ACC112 (cell line): ENCODE measurements around the gene BFSP1.
A peak's percentile ranks its signal among the peaks of the same experiment; 100 is the strongest.

Source experiments
- H2AFZ ChIP-seq: fragments of 200-600 bp; sonication (generic); one replicate; pipeline ENCODE4 v1.6.0; 2017; ENCODE audit warnings: antibody characterized with exemption, low read length; ENCODE audit not compliant: unreplicated experiment
- H3K27ac ChIP-seq: fragments of 200-600 bp; sonication (generic); 2 replicates; pipeline ENCODE4 v1.5.1; 2014; ENCODE audit warnings: low read depth, mild to moderate bottlenecking, antibody characterized with exemption, low read length, moderate library complexity
- H3K27me3 ChIP-seq: fragments of 200-600 bp; sonication (generic); 2 replicates; pipeline ENCODE4 v1.6.1; 2014; ENCODE audit warnings: mild to moderate bottlenecking, antibody characterized with exemption, low read length, moderate library complexity, mixed read lengths; ENCODE audit not compliant: insufficient read depth
- H3K36me3 ChIP-seq: fragments of 200-600 bp; sonication (generic); 2 replicates; pipeline ENCODE4 v1.6.1; 2016; ENCODE audit warnings: mild to moderate bottlenecking, antibody characterized with exemption, low read length, moderate library complexity, mixed read lengths; ENCODE audit not compliant: insufficient read depth
- H3K4me1 ChIP-seq: fragments of 200-600 bp; sonication (generic); one replicate; pipeline ENCODE4 v1.6.1; 2016; ENCODE audit warnings: low read length, mixed read lengths; ENCODE audit not compliant: insufficient read depth, unreplicated experiment, control insufficient read depth
- H3K4me3 ChIP-seq: fragments of 200-600 bp; sonication (generic); 2 replicates; pipeline ENCODE4 v1.5.1; 2014; ENCODE audit warnings: mild to moderate bottlenecking, low read depth, low read length
- H3K79me2 ChIP-seq: fragments of 200-600 bp; sonication (generic); one replicate; pipeline ENCODE4 v1.6.0; 2016; ENCODE audit warnings: low read length; ENCODE audit not compliant: control insufficient read depth, unreplicated experiment, insufficient read depth

Gene BFSP1

GRCh38 chr20:17556837-17557674, 25.9 kb upstream of the BFSP1 start:
- Histone ChIP-seq H2AFZ (peak overlapping the region; percentile 3), H3K4me3 (peak overlapping the region; percentile 74; the same call in 1 of the 2 replicates), H3K27me3 (no peaks in the 10 kb centered on the region), H3K27ac (peak overlapping the region; percentile 99), H3K79me2 (no peaks in the 10 kb centered on the region), H3K36me3 (no peaks in the 10 kb centered on the region), H3K4me1 (peaks cover 34% of the 10 kb centered on the region)

DNA sequence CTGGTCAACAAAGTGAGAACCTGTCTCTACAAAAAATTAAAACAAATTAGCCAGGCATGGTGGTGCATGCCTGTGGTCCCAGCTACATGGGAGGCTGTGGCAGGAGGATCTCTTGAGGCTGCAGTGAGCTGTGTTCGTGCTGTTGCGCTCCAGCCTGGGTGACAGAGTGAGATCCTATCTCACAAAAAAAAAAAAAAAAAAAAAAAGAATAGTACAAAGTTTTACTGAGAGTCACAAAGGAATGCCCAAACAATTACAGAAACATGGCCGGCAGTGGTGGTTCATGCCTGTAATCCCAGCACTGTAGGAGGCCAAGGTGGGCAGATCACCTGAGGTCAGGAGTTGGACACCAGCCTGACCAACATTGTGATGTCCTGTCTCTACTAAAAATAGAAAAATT, 23.9 kb upstream of the BFSP1 start:
- Histone ChIP-seq H3K4me3 (no peak overlapping the region), H2AFZ (no peak overlapping the region), H3K27me3 (no peaks in the 10 kb centered on the region), H3K4me1 (peaks cover 28% of the 10 kb centered on the region), H3K27ac (no peak overlapping the region), H3K36me3 (no peaks in the 10 kb centered on the region), H3K79me2 (no peaks in the 10 kb centered on the region)

DNA sequence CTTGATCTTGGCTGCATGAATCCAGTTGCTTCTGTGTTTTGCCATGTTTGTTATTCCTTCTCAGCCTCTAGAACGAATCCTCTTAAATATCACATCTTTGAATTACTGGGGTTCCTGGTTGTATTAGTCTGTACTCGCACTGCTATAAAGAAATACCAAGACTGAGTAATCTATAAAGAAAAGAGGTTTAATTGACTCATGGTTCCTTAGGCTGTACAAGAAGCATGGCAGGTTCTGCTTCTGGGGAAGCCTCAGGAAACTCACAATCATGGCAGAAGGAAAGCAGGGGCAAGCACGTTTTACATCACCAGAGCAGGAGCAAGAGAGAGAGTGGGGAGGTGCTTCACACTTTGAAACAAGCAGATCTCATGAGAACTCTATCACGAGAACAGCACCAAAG, 18.0 kb upstream of the BFSP1 start:
- Histone ChIP-seq H2AFZ (no peak overlapping the region), H3K27ac (no peak overlapping the region), H3K4me1 (peaks cover 5% of the 10 kb centered on the region), H3K36me3 (no peaks in the 10 kb centered on the region), H3K4me3 (no peak overlapping the region), H3K79me2 (no peaks in the 10 kb centered on the region), H3K27me3 (no peaks in the 10 kb centered on the region)

- peaks cover 25% of the 10 kb centered on the region for H3K4me1 ChIP-seq
- no peak overlapping the region for H3K4me3 ChIP-seq
- no peaks in the 10 kb centered on the region for H3K79me2 ChIP-seq
- no peaks in the 10 kb centered on the region for H3K36me3 ChIP-seq
- H3K27ac ChIP-seq: no peak overlapping the region
- H3K27me3 ChIP-seq: no peaks in the 10 kb centered on the region
- H2AFZ ChIP-seq: no peak overlapping the region
Measured at GRCh38 chr20:17545127-17545526, 13.9 kb upstream of the BFSP1 start.

DNA sequence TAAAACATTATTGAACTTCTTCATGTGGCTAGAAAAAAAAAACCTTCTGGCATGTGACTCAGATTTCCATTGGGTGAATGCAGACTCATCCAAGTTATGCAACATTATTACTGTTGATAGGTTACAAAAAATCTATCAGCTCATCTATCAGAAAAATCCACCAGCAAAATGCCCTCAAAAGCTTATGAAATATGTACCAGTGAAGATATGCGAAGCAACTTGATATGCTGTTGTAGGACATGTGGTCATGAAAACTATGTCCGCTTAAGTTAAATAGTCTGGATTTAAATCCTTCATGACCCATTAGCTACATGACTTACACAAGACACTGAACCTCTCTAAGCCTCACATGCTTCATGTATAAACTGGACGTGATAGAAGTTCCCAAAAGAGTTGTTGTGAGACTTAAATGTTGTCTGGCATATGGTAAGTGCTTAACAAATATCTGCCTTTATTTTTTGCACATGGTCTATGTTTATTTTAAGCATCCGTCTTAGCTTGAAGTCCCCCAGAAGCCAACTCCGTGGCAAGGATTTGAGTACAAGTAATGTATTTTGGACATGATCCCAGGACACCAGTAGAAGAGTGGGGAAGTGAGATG, 12.5 kb upstream of the BFSP1 start:
- H3K4me3 ChIP-seq: peak overlapping the region; percentile 64
- H3K27ac ChIP-seq: peak overlapping the region; percentile 98

DNA sequence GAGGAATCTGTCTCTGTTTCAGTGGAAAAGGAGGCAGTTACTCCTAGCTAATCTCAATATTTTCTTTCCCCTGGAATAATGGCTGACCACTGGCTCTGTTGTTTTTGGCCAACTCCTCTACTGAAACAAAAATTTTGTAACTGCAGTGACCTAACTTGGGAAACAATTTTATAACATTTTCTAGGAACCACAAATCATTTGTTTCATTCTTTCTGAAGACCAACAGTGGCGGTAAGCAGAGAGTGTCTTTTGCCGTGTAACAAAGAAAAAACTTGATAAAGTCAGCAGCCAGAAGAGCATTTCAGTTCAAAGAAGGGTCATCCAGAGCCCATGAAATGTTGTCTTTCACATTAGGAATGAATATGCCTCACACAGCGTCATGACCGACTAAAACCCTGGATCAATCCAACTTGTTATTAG, 11.8 kb upstream of the BFSP1 start:
- peaks cover 25% of the 10 kb centered on the region for H3K4me1 ChIP-seq
- no peaks in the 10 kb centered on the region for H3K27me3 ChIP-seq
- no peaks in the 10 kb centered on the region for H3K36me3 ChIP-seq
- peak overlapping the region; percentile 64 for H3K4me3 ChIP-seq
- no peaks in the 10 kb centered on the region for H3K79me2 ChIP-seq
- H3K27ac ChIP-seq: peak overlapping the region; percentile 98
- peak overlapping the region; percentile 28 for H2AFZ ChIP-seq

More for the DNA sequence above, 12.5 kb upstream of the BFSP1 start:
- H2AFZ ChIP-seq: peak overlapping the region; percentile 28
- peaks cover 25% of the 10 kb centered on the region for H3K4me1 ChIP-seq
- H3K27me3 ChIP-seq: no peaks in the 10 kb centered on the region
- no peaks in the 10 kb centered on the region for H3K36me3 ChIP-seq
- H3K79me2 ChIP-seq: no peaks in the 10 kb centered on the region

GRCh38 chr20:17542481-17542880, 11.3 kb upstream of the BFSP1 start:
- H2AFZ ChIP-seq: no peak overlapping the region
- no peaks in the 10 kb centered on the region for H3K27me3 ChIP-seq
- H3K36me3 ChIP-seq: no peaks in the 10 kb centered on the region
- no peaks in the 10 kb centered on the region for H3K79me2 ChIP-seq
- H3K4me1 ChIP-seq: peaks cover 25% of the 10 kb centered on the region
- peak overlapping the region; percentile 98 for H3K27ac ChIP-seq
- peak overlapping the region; percentile 64; the same call in 1 of the 2 replicates for H3K4me3 ChIP-seq

DNA sequence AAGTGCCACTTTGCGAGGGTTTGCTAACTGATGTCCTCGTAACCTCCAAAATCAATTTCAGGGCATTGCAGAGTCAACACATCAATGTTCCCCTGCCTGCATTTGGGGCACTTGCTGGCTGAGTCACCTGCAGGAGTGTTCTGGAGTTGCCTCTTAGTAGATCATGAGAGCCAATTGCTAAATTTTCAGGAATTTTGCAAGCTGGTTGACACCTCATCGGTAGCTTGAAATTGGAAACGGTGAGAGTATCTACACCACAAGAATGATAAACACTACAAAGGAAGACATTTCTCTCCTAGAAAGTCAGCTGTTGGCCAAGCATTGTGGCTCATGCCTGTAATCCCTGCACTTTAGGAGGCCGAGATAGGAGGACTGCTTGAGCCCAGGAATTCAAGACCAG, 10.8 kb upstream of the BFSP1 start:
- Histone ChIP-seq H3K36me3 (no peaks in the 10 kb centered on the region), H3K4me1 (peaks cover 25% of the 10 kb centered on the region), H3K27me3 (no peaks in the 10 kb centered on the region), H3K27ac (peak overlapping the region; percentile 98), H3K79me2 (no peaks in the 10 kb centered on the region), H3K4me3 (no peak overlapping the region), H2AFZ (no peak overlapping the region)

GRCh38 chr20:17541596-17541995, 10.4 kb upstream of the BFSP1 start:
- Histone ChIP-seq H3K27ac (no peak overlapping the region; the same call in 1 of the 2 replicates), H3K4me3 (no peak overlapping the region), H3K4me1 (peaks cover 25% of the 10 kb centered on the region), H3K79me2 (no peaks in the 10 kb centered on the region), H2AFZ (no peak overlapping the region), H3K36me3 (no peaks in the 10 kb centered on the region), H3K27me3 (no peaks in the 10 kb centered on the region)

DNA sequence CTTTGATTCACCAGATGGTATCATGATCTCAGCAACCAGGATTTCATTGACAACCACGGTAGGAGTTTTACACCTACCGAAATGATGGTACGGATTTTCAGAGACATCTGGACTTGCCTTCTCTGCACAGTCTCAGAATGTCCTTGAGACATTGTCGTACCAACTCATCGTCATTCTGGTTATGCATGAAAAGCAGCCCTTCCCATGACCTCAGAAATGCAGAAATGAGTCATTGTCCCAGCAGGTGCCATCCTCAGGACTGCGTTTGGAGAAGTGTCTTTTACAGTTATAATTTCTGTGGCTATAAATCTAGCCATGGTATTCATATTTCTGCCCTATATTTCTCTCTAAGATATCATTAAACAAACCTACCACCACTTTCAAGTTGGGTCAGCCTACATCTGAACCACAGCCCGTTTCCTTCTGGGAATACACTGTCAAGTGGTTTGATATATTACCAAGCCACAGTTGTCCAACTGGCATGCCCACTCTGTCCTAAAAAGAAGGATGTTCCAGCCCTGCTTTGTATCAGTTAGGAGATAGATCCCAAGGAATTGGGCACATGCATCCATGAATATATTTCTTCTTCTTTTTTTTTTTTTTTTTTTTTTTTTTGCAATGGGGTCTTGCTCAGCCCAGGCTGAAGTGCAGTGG, 7.5 kb upstream of the BFSP1 start:
- no peaks in the 10 kb centered on the region for H3K79me2 ChIP-seq
- no peak overlapping the region for H3K27ac ChIP-seq
- no peak overlapping the region for H3K4me3 ChIP-seq
- H3K4me1 ChIP-seq: peaks cover 15% of the 10 kb centered on the region
- H2AFZ ChIP-seq: no peak overlapping the region
- no peaks in the 10 kb centered on the region for H3K36me3 ChIP-seq
- no peaks in the 10 kb centered on the region for H3K27me3 ChIP-seq
